Naive thymus-derived CD4-positive, alpha-beta T cell (primary cell): Measurements from ENCODE around the gene EIF3F. TPM values are rescaled to one million over a fixed set of nuclear protein-coding genes. Genes with fewer than 3 reads are reported as not detected.

Experiments used
- ATAC-seq: fragments of 150-1000 bp; cut with Tn5 transposase; 2 replicates; pipeline ENCODE4 v1.10.0; 2021; ENCODE audit warnings: mild to moderate bottlenecking, moderate library complexity
- CTCF ChIA-PET: fragments of 350-600 bp; sonication (Branson Sonifier 250); formaldehyde crosslinking; loops from one replicate; lab custom pipeline; 2021; ENCODE audit warnings: antibody characterized with exemption; lab: Charles Lee
- POLR2A ChIA-PET: fragments of 350-600 bp; sonication (Branson Sonifier 250); formaldehyde crosslinking; loops from one replicate; lab custom pipeline; 2021; ENCODE audit warnings: antibody characterized with exemption, inconsistent platforms; lab: Charles Lee
- DNase-seq, 9 donors: peaks; one replicate each; pipeline versions ENCODE4 v3.0.0 to v3.0.0-alpha.2; 2020 to 2022; ENCODE audit warnings: mixed read lengths in 1 of 9
- H3K27ac ChIP-seq: one replicate; pipeline ENCODE4 v1.7.0; 2013; ENCODE audit warnings: mild to moderate bottlenecking, low read depth, low read length, moderate library complexity
- H3K27me3 ChIP-seq, 2 donors: one replicate each; pipeline ENCODE4 v1.7.0; 2013; ENCODE audit warnings: low read length in 2 of 2, mild to moderate bottlenecking in 2 of 2, moderate library complexity in 2 of 2; ENCODE audit not compliant: control insufficient read depth in 2 of 2, insufficient read depth in 2 of 2
- H3K36me3 ChIP-seq, 3 experiments: 1 replicate in 2 of 3; 2 replicates in 1 of 3; pipeline ENCODE4 v1.7.0; 2013; ENCODE audit warnings: low read length in 3 of 3, mild to moderate bottlenecking in 3 of 3, moderate library complexity in 1 of 3; ENCODE audit not compliant: insufficient read depth in 3 of 3, control insufficient read depth in 2 of 3
- H3K4me1 ChIP-seq, 2 donors: one replicate each; pipeline ENCODE4 v1.7.0; 2013; ENCODE audit warnings: low read length in 2 of 2, mild to moderate bottlenecking in 2 of 2, moderate library complexity in 1 of 2; ENCODE audit not compliant: control insufficient read depth in 2 of 2, insufficient read depth in 2 of 2
- H3K4me3 ChIP-seq: 2 replicates; pipeline ENCODE4 v1.7.0; 2013; ENCODE audit warnings: mild to moderate bottlenecking, low read length
- H3K9me3 ChIP-seq, 3 experiments: 1 replicate in 2 of 3; 2 replicates in 1 of 3; pipeline ENCODE4 v1.7.0; 2013; ENCODE audit warnings: low read length in 3 of 3; ENCODE audit not compliant: control insufficient read depth in 2 of 3
- H3K27ac Mint-ChIP-seq, 9 donors: one replicate each; pipeline ENCODE4 v1.8.0; 2020 to 2022; ENCODE audit warnings: mixed read lengths in 9 of 9, mild to moderate bottlenecking in 8 of 9, moderate library complexity in 5 of 9, inconsistent platforms in 2 of 9
- H3K27me3 Mint-ChIP-seq, 5 donors: one replicate each; pipeline ENCODE4 v1.8.0; 2021 to 2022; ENCODE audit warnings: mixed read lengths in 5 of 5, mild to moderate bottlenecking in 1 of 5
- H3K36me3 Mint-ChIP-seq, 5 donors: one replicate each; pipeline ENCODE4 v1.8.0; 2020 to 2022; ENCODE audit warnings: mixed read lengths in 5 of 5, mild to moderate bottlenecking in 3 of 5, inconsistent platforms in 1 of 5
- H3K4me1 Mint-ChIP-seq, 7 donors: one replicate each; pipeline ENCODE4 v1.8.0; 2020 to 2022; ENCODE audit warnings: mixed read lengths in 7 of 7, mild to moderate bottlenecking in 3 of 7, inconsistent platforms in 1 of 7
- H3K4me3 Mint-ChIP-seq, 10 donors: one replicate each; pipeline ENCODE4 v1.8.0; 2020 to 2022; ENCODE audit warnings: mild to moderate bottlenecking in 10 of 10, mixed read lengths in 10 of 10, moderate library complexity in 6 of 10, inconsistent platforms in 2 of 10
- H3K9me3 Mint-ChIP-seq, 11 donors: one replicate each; pipeline ENCODE4 v1.8.0; 2020 to 2022; ENCODE audit warnings: mixed read lengths in 11 of 11, mild to moderate bottlenecking in 4 of 11, inconsistent platforms in 1 of 11, moderate library complexity in 1 of 11
- intact Hi-C, 2 donors: fragments of 100-400 bp; cut with micrococcal nuclease; formaldehyde crosslinking; loops; one replicate each; pipeline ENCODE4 v1.15.1; 2023
- polyA plus RNA-seq, 2 donors: library from polyadenylated mRNA; unstranded; fragments of 300-500 nt; fragmentation: Illumina TruSeq; gene quantifications; one replicate each; pipeline ENCODE4 v1.2.3, GENCODE V29; 2021
- total RNA-seq, 6 experiments: library from RNA in 5 of 6; stranded (reverse) in 5 of 6; gene quantifications; 1 replicate in 5 of 6; 2 replicates in 1 of 6; pipeline ENCODE4 v1.2.3 and lab custom pipeline; 2021 to 2026

EIF3F gene
- total and polyA plus RNA-seq, 7 experiments from 2014 or later: 222 to 555 (median 358) TPM

- ChIA-PET CTCF (no interaction called here), POLR2A (no interaction called here)
- no peaks in the 10 kb centered on the region for H3K36me3 ChIP-seq
- no peaks in the 10 kb centered on the region for H3K27me3 ChIP-seq
- DNase-seq (no peak), ATAC-seq (no peak)
- H3K9me3 ChIP-seq: no peaks in the 10 kb centered on the region
- Mint-ChIP-seq H3K27ac (no peak overlapping the region), H3K4me1 (no peaks in the 10 kb centered on the region), H3K9me3 (peaks cover 0 to 3% (median 0%) of the 10 kb centered on the region in 11 donors), H3K36me3 (no peaks in the 10 kb centered on the region), H3K4me3 (no peak overlapping the region), H3K27me3 (peaks cover 3 to 36% (median 11%) of the 10 kb centered on the region in 5 donors)
- intact Hi-C loops: no loop called here
- no peak overlapping the region for H3K4me3 ChIP-seq
- H3K4me1 ChIP-seq: no peaks in the 10 kb centered on the region
- no peak overlapping the region for H3K27ac ChIP-seq
These were observed 22.9 kb upstream of the EIF3F start for GRCh38 chr11:7964261-7964660.

- Histone ChIP-seq H3K27me3 (no peaks in the 10 kb centered on the region), H3K4me3 (no peak overlapping the region), H3K36me3 (no peaks in the 10 kb centered on the region), H3K4me1 (no peaks in the 10 kb centered on the region), H3K27ac (no peak overlapping the region), H3K9me3 (no peaks in the 10 kb centered on the region)
- H3K36me3 Mint-ChIP-seq: no peaks in the 10 kb centered on the region
- peaks cover 0 to 3% (median 0%) of the 10 kb centered on the region in 11 donors for H3K9me3 Mint-ChIP-seq
- ATAC-seq (no peak), DNase-seq (no peak)
- H3K27ac Mint-ChIP-seq: no peak overlapping the region
- ChIA-PET POLR2A (no interaction called here), CTCF (no interaction called here)
- peaks cover 0 to 31% (median 11%) of the 10 kb centered on the region in 5 donors for H3K27me3 Mint-ChIP-seq
- H3K4me3 Mint-ChIP-seq: no peak overlapping the region
- intact Hi-C loops: no loop called here
- H3K4me1 Mint-ChIP-seq: no peaks in the 10 kb centered on the region
These were observed 22.3 kb upstream of the EIF3F start for GRCh38 chr11:7964873-7965272.

- peaks cover 0 to 3% (median 0%) of the 10 kb centered on the region in 11 donors for H3K9me3 Mint-ChIP-seq
- DNase-seq (no peak), ATAC-seq (no peak)
- no peaks in the 10 kb centered on the region for H3K9me3 ChIP-seq
- no peak within 1 kb of the TSS for H3K4me3 ChIP-seq
- H3K36me3 ChIP-seq: no peaks in the 10 kb centered on the region
- H3K4me3 Mint-ChIP-seq: no peak within 1 kb of the TSS
- intact Hi-C loops: no loop called here
- H3K4me1 Mint-ChIP-seq: no peaks in the 10 kb centered on the region
- H3K27me3 Mint-ChIP-seq: peaks cover 0 to 31% (median 11%) of the 10 kb centered on the region in 5 donors
- H3K27ac Mint-ChIP-seq: no peak within 1 kb of the TSS
- no peaks in the 10 kb centered on the region for H3K27me3 ChIP-seq
- H3K27ac ChIP-seq: no peak within 1 kb of the TSS
- no peaks in the 10 kb centered on the region for H3K36me3 Mint-ChIP-seq
- ChIA-PET CTCF (no interaction called here), POLR2A (no interaction called here)
- no peaks in the 10 kb centered on the region for H3K4me1 ChIP-seq
These were observed 21.8 kb upstream of the EIF3F start, which contains the start of gene NLRP10 for GRCh38 chr11:7965386-7965785. Gene NLRP10, minus strand, starts transcription at chr11:7965447. Its CDS starts 1,952 bp downstream, at chr11:7963495.

GRCh38 chr11:7967097-7967496, 20.0 kb upstream of the EIF3F start:
- ATAC-seq (no peak), DNase-seq (no peak)
- CTCF ChIA-PET: no interaction called here
- H3K4me3 ChIP-seq: no peak overlapping the region
- H3K36me3 ChIP-seq: no peaks in the 10 kb centered on the region
- no peak overlapping the region for H3K27ac Mint-ChIP-seq
- peaks cover 0 to 1% (median 0%) of the 10 kb centered on the region in 11 donors for H3K9me3 Mint-ChIP-seq
- H3K4me1 ChIP-seq: no peaks in the 10 kb centered on the region
- H3K4me3 Mint-ChIP-seq: no peak overlapping the region
- no peak overlapping the region for H3K27ac ChIP-seq
- no peaks in the 10 kb centered on the region for H3K36me3 Mint-ChIP-seq
- peaks cover 0 to 29% (median 14%) of the 10 kb centered on the region in 5 donors for H3K27me3 Mint-ChIP-seq
- POLR2A ChIA-PET: no interaction called here
- H3K27me3 ChIP-seq: no peaks in the 10 kb centered on the region
- H3K4me1 Mint-ChIP-seq: no peaks in the 10 kb centered on the region
- no peaks in the 10 kb centered on the region for H3K9me3 ChIP-seq
- intact Hi-C loops: no loop called here

- peaks cover 0 to 1% (median 0%) of the 10 kb centered on the region in 11 donors for H3K9me3 Mint-ChIP-seq
- no peaks in the 10 kb centered on the region for H3K4me1 Mint-ChIP-seq
- DNase-seq (no peak), ATAC-seq (no peak)
- H3K36me3 ChIP-seq: no peaks in the 10 kb centered on the region
- no peaks in the 10 kb centered on the region for H3K36me3 Mint-ChIP-seq
- intact Hi-C loops: no loop called here
- H3K27me3 Mint-ChIP-seq: peaks cover 0 to 31% (median 14%) of the 10 kb centered on the region in 5 donors
- H3K4me3 ChIP-seq: no peak overlapping the region
- POLR2A ChIA-PET: no interaction called here
- H3K4me3 Mint-ChIP-seq: no peak overlapping the region
- CTCF ChIA-PET: no interaction called here
- H3K27ac ChIP-seq: no peak overlapping the region
- no peaks in the 10 kb centered on the region for H3K27me3 ChIP-seq
- no peaks in the 10 kb centered on the region for H3K9me3 ChIP-seq
- H3K27ac Mint-ChIP-seq: no peak overlapping the region
- no peaks in the 10 kb centered on the region for H3K4me1 ChIP-seq
These were observed 19.3 kb upstream of the EIF3F start for GRCh38 chr11:7967826-7968225.

- Histone ChIP-seq H3K9me3 (no peaks in the 10 kb centered on the region), H3K27ac (no peak overlapping the region), H3K27me3 (no peaks in the 10 kb centered on the region), H3K4me3 (no peak overlapping the region), H3K36me3 (no peaks in the 10 kb centered on the region), H3K4me1 (no peaks in the 10 kb centered on the region)
- intact Hi-C loops: no loop called here
- H3K9me3 Mint-ChIP-seq: peaks cover 0 to 1% (median 0%) of the 10 kb centered on the region in 11 donors
- CTCF ChIA-PET: no interaction called here
- no peak overlapping the region for H3K4me3 Mint-ChIP-seq
- H3K4me1 Mint-ChIP-seq: no peaks in the 10 kb centered on the region
- ATAC-seq: no peak
- POLR2A ChIA-PET: interaction anchor here (0.9 kb wide), 1 partner anchor 76 kb away, joined by 3 read pairs; no protein-coding TSS in a partner anchor
- no peaks in the 10 kb centered on the region for H3K36me3 Mint-ChIP-seq
- no peak overlapping the region for H3K27ac Mint-ChIP-seq
- peaks cover 4 to 27% (median 10%) of the 10 kb centered on the region in 5 donors for H3K27me3 Mint-ChIP-seq
- DNase-seq: no peak
These were observed 18.5 kb upstream of the EIF3F start for GRCh38 chr11:7968686-7969085.
